ENCODE results near the gene CALM1. TPM values are rescaled to one million over a fixed set of nuclear protein-coding genes. Genes with fewer than 3 reads are reported as not detected.

Gene CALM1
- total RNA-seq, 2 donors from 2014 or later: 423 to 503 TPM

DNA sequence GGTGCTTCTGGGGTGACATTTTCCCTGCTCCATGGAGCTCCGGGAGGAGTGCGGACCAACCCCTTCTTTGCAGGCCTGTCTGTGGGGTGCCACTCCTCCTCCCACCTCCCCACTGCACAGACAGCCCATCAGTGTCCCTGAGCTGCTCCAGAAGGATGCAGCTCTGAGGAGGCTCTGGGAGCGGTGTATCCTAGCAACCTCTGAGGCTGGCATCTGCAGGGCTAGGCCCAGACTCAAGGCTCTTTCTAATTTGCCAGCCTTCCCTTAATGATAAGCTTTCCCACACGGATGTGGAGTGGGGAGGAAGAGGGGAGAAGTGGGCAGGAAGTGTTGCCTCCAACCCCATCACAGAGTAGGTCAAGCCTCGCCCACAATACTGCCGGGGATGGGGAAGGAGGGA lies 59.7 kb downstream of the CALM1 start:
- Histone ChIP-seq H3K4me3 (ENCODE audit: low read length) (no peak overlapping the region), H3K9ac (ENCODE audit: extremely low read depth, low read length, poor library complexity, severe bottlenecking) (no peak overlapping the region), H3K9me3 (ENCODE audit: control insufficient read depth, low read length) (no peaks in the 10 kb centered on the region), H3K36me3 (ENCODE audit: control insufficient read depth, insufficient read depth, low read length) (no peaks in the 10 kb centered on the region), H3K27ac (ENCODE audit: low read depth, low read length) (peak overlapping the region; percentile 12), H3K27me3 (ENCODE audit: control insufficient read depth, insufficient read depth, low read length, poor library complexity, severe bottlenecking) (no peaks in the 10 kb centered on the region), H3K4me1 (ENCODE audit: control insufficient read depth, insufficient read depth, low read length) (peaks cover 5% of the 10 kb centered on the region)
- WGBS, 2 experiments (ENCODE audit: insufficient coverage in 1 of 2, insufficient read length in 1 of 2): 56 to 62% methylated on average over 2 to 6 of the region's 6 CpGs
- H3K4me3 Mint-ChIP-seq: no peak overlapping the region
- DNase-seq: no peak
- H3K4me1 Mint-ChIP-seq: peaks cover 5% of the 10 kb centered on the region
- H3K27me3 Mint-ChIP-seq (ENCODE audit: insufficient read depth): peaks cover 10% of the 10 kb centered on the region
- H3K9me3 Mint-ChIP-seq: no peaks in the 10 kb centered on the region
- TF ChIP-seq, protein P1, sequence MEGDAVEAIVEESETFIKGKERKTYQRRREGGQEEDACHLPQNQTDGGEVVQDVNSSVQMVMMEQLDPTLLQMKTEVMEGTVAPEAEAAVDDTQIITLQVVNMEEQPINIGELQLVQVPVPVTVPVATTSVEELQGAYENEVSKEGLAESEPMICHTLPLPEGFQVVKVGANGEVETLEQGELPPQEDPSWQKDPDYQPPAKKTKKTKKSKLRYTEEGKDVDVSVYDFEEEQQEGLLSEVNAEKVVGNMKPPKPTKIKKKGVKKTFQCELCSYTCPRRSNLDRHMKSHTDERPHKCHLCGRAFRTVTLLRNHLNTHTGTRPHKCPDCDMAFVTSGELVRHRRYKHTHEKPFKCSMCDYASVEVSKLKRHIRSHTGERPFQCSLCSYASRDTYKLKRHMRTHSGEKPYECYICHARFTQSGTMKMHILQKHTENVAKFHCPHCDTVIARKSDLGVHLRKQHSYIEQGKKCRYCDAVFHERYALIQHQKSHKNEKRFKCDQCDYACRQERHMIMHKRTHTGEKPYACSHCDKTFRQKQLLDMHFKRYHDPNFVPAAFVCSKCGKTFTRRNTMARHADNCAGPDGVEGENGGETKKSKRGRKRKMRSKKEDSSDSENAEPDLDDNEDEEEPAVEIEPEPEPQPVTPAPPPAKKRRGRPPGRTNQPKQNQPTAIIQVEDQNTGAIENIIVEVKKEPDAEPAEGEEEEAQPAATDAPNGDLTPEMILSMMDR (conservative IDR thresholded peaks at IDR 0.05): no peak
- no peaks in the 10 kb centered on the region for H3K36me3 Mint-ChIP-seq (ENCODE audit: low read depth)
- no peak overlapping the region for H3K27ac Mint-ChIP-seq

DNA sequence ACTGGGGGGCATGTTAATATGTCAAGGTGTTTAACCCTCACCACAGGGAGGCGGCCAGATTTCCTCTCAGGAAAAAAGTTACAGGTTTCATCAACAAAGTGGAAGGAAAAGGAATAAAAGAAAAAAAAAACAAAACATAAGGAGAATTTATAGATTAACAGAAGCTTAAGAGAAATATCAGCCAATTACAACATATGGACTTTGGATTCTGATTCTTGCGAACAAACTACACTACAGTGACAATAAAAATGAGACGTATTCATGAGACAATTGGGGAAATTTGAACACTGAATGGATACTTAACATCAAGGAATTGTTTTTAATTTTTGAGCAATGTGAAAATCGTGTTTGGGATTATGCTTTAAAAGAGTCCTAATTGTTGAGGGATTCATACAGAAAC lies 60.4 kb downstream of the CALM1 start:
- no peak overlapping the region for H3K27ac Mint-ChIP-seq
- no peak for DNase-seq
- H3K9ac ChIP-seq (ENCODE audit: extremely low read depth, low read length, poor library complexity, severe bottlenecking): no peak overlapping the region
- peaks cover 7% of the 10 kb centered on the region for H3K27me3 Mint-ChIP-seq (ENCODE audit: insufficient read depth)
- H3K4me1 ChIP-seq (ENCODE audit: control insufficient read depth, insufficient read depth, low read length): peaks cover 5% of the 10 kb centered on the region
- no peaks in the 10 kb centered on the region for H3K9me3 Mint-ChIP-seq
- H3K36me3 ChIP-seq (ENCODE audit: control insufficient read depth, insufficient read depth, low read length): no peaks in the 10 kb centered on the region
- H3K27me3 ChIP-seq (ENCODE audit: control insufficient read depth, insufficient read depth, low read length, poor library complexity, severe bottlenecking): no peaks in the 10 kb centered on the region
- TF ChIP-seq, protein P1 (conservative IDR thresholded peaks at IDR 0.05): no peak
- no peak overlapping the region for H3K27ac ChIP-seq (ENCODE audit: low read depth, low read length)
- WGBS, 2 experiments (ENCODE audit: insufficient coverage in 1 of 2, insufficient read length in 1 of 2): 67 to 69% methylated on average over 3 to 4 of the region's 4 CpGs
- H3K4me3 Mint-ChIP-seq: no peak overlapping the region
- H3K4me1 Mint-ChIP-seq: peaks cover 5% of the 10 kb centered on the region
- no peaks in the 10 kb centered on the region for H3K36me3 Mint-ChIP-seq (ENCODE audit: low read depth)
- no peak overlapping the region for H3K4me3 ChIP-seq (ENCODE audit: low read length)
- no peaks in the 10 kb centered on the region for H3K9me3 ChIP-seq (ENCODE audit: control insufficient read depth, low read length)

Other genes starting within 250 kb of the CALM1 start
- gene PSMC1, start 140.5 kb upstream of the CALM1 start, total RNA-seq: 100 to 1,000 TPM; 108 to 122 TPM
- 10 to 100 TPM; 18.3 to 19.5 TPM for gene NRDE2, start 65.1 kb upstream of the CALM1 start, total RNA-seq

Measured in endodermal cell (in vitro differentiated cells).